DMS114 treated with DMSO at 0.1 percent for 48 hours (cell line): ENCODE results near the gene ASIC5.
"Not testable (repeated sequence)": the region's sequence is repeated elsewhere in the genome, so short reads cannot be mapped to it uniquely, and the experiment has no call there.

Experiments
- DNase-seq: peaks from one replicate; lab custom pipeline; 2025; ENCODE audit not compliant: unreplicated experiment; lab: John Stamatoyannopoulos, UW

The ASIC5 gene

GRCh38 chr4:155802190-155802959 lies 63.7 kb downstream of the ASIC5 start:
- DNase-seq: no peak

GRCh38 chr4:155800685-155801343 lies 65.3 kb downstream of the ASIC5 start:
- no peak for DNase-seq

GRCh38 chr4:155799794-155800123 lies 66.3 kb downstream of the ASIC5 start:
- no peak for DNase-seq

GRCh38 chr4:155799116-155799793 lies 66.8 kb downstream of the ASIC5 start:
- DNase-seq: no peak

GRCh38 chr4:155797581-155797980 lies 68.5 kb downstream of the ASIC5 start:
- DNase-seq: not testable (repeated sequence)

- peak; percentile 12 for DNase-seq
Observed at GRCh38 chr4:155795991-155796390, 70.1 kb downstream of the ASIC5 start.

GRCh38 chr4:155794589-155795236 lies 71.4 kb downstream of the ASIC5 start:
- no peak for DNase-seq

GRCh38 chr4:155789982-155790381 lies 76.1 kb downstream of the ASIC5 start:
- no peak for DNase-seq

- no peak for DNase-seq
Observed at GRCh38 chr4:155789391-155789790, 76.7 kb downstream of the ASIC5 start.

- peak; percentile 11 for DNase-seq
Observed at GRCh38 chr4:155787113-155787710, 78.9 kb downstream of the ASIC5 start.

- DNase-seq: no peak
Observed at GRCh38 chr4:155785828-155786227, 80.2 kb downstream of the ASIC5 start.

GRCh38 chr4:155784637-155785036 lies 81.4 kb downstream of the ASIC5 start:
- no peak for DNase-seq

- no peak for DNase-seq
Observed at GRCh38 chr4:155781249-155781831, 84.7 kb downstream of the ASIC5 start.

- DNase-seq: no peak
Observed at GRCh38 chr4:155780775-155781174, 85.3 kb downstream of the ASIC5 start.
